GM21515 (cell line): ENCODE measurements around the gene IRX3.

Experiments used
- ATAC-seq: cut with Tn5 transposase; IDR thresholded peaks from one replicate; pipeline ENCODE4 v1.9.1; 2021; ENCODE audit not compliant: unreplicated experiment

The IRX3 gene

GRCh38 chr16:54286366-54287130 lies at the start of gene IRX3:
Gene IRX3 (minus strand): TSS chr16:54286787. CDS start chr16:54286050, 737 bp downstream.
- no peak for ATAC-seq

- ATAC-seq, result no peak
These were observed 48.6 kb upstream of the IRX3 start for GRCh38 chr16:54335230-54335629.

- ATAC-seq, result no peak
These were observed 47.6 kb upstream of the IRX3 start for GRCh38 chr16:54334208-54334607.

- no peak for ATAC-seq
These were observed 44.8 kb upstream of the IRX3 start for GRCh38 chr16:54331241-54332002.

GRCh38 chr16:54327609-54328008 lies 41.0 kb upstream of the IRX3 start:
- ATAC-seq, result no peak

- no peak for ATAC-seq
These were observed 39.7 kb upstream of the IRX3 start for GRCh38 chr16:54326266-54326662.

- no peak for ATAC-seq
These were observed 39.2 kb upstream of the IRX3 start for GRCh38 chr16:54325616-54326265.

GRCh38 chr16:54324716-54325115 lies 38.1 kb upstream of the IRX3 start:
- no peak for ATAC-seq

GRCh38 chr16:54320697-54321340 lies 34.2 kb upstream of the IRX3 start:
- no peak for ATAC-seq

GRCh38 chr16:54318941-54319340 lies 32.4 kb upstream of the IRX3 start:
- no peak for ATAC-seq

- no peak for ATAC-seq
These were observed 30.6 kb upstream of the IRX3 start for GRCh38 chr16:54317101-54317611.

- no peak for ATAC-seq
These were observed 29.7 kb upstream of the IRX3 start for GRCh38 chr16:54316095-54316889.

- no peak for ATAC-seq
These were observed 27.2 kb upstream of the IRX3 start for GRCh38 chr16:54313789-54314188.

- no peak for ATAC-seq
These were observed 26.0 kb upstream of the IRX3 start for GRCh38 chr16:54312502-54312991.

GRCh38 chr16:54309341-54309740 lies 22.8 kb upstream of the IRX3 start:
- ATAC-seq, result no peak

GRCh38 chr16:54305080-54305479 lies 18.5 kb upstream of the IRX3 start:
- no peak for ATAC-seq

- no peak for ATAC-seq
These were observed 17.0 kb upstream of the IRX3 start for GRCh38 chr16:54303613-54304012.

GRCh38 chr16:54297154-54297553 lies 10.6 kb upstream of the IRX3 start:
- ATAC-seq, result no peak

GRCh38 chr16:54296543-54296942 lies 10.0 kb upstream of the IRX3 start:
- no peak for ATAC-seq
